ENCODE results near the gene DDB1. TPM values are rescaled to one million over a fixed set of nuclear protein-coding genes. Genes with fewer than 3 reads are reported as not detected.

Gene DDB1
- total and polyA plus RNA-seq, 2 of the 4 experiments (the other 2 are of a cell fraction), result 221 to 412 TPM

DNA sequence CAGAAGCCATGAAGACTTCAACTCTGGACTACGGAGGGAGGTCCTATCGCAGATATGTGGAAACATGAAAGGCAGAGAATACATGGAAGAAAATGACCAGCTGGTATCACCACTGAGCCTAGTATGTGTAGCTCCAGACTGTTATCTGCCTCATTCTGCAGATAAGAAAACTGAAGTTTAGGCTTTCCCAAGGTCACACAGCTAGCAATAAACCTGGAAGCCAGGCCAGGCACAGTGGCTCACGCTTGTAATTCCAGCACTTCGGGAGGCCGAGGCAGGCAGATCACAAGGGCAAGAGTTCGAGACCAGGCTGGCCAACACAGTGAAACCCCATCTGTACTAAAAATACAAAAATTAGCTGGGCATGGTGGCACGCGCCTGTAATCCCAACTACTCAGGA is 22.2 kb downstream of the DDB1 start:
- Histone ChIP-seq H3K56ac (ENCODE audit: extremely low read depth, insufficient read depth, low read length) (no peak overlapping the region), H2BK120ac (ENCODE audit: low read depth, low read length) (no peak overlapping the region), H3K9me3 (ENCODE audit: control insufficient read depth, insufficient read depth, low read length) (no peaks in the 10 kb centered on the region), H4K20me1 (ENCODE audit: insufficient read depth, low read length) (peaks cover 25% of the 10 kb centered on the region; the same call in 1 of the 2 replicates), H3K27ac (ENCODE audit: insufficient read depth, low read length) (no peak overlapping the region), H3K4ac (ENCODE audit: low read depth, low read length) (no peak overlapping the region), H4K91ac (ENCODE audit: insufficient read depth, low read depth, low read length) (no peak overlapping the region), H4K8ac (ENCODE audit: low read depth in 2 of 2, low read length in 2 of 2) (no peak overlapping the region), H3K9ac (ENCODE audit: low read depth, low read length) (no peak overlapping the region), H3K4me2 (ENCODE audit: low read depth, low read length) (no peak overlapping the region), H2AK9ac (replicated peaks; ENCODE audit: low read depth, low read length, poor library complexity) (no peak overlapping the region), H3K36me3 (ENCODE audit: control insufficient read depth, insufficient read depth, low read length) (peaks cover 82% of the 10 kb centered on the region), H3K79me1 (ENCODE audit: low read depth in 1 of 2, low read length in 2 of 2) (peaks cover 25 to 40% of the 10 kb centered on the region in 2 experiments), H2BK5ac (ENCODE audit: low read depth, low read length, poor library complexity, severe bottlenecking) (no peak overlapping the region), H2BK20ac (ENCODE audit: low read depth, low read length) (no peak overlapping the region), H3K27me3 (ENCODE audit: control insufficient read depth, insufficient read depth, low read length) (no peaks in the 10 kb centered on the region), H3K23ac (ENCODE audit: low read depth, low read length) (no peak overlapping the region), H3K14ac (replicated peaks; ENCODE audit: low read depth, low read length) (no peak overlapping the region), H4K5ac (ENCODE audit: low read depth, low read length) (no peak overlapping the region), H3K18ac (ENCODE audit: low read depth, low read length) (no peak overlapping the region), H3K9me1 (ENCODE audit: insufficient read depth, low read length) (no peaks in the 10 kb centered on the region; the same call in 1 of the 2 replicates), H2BK15ac (ENCODE audit: low read depth, low read length) (no peak overlapping the region), H3K4me1 (ENCODE audit: control insufficient read depth, insufficient read depth, low read length) (no peaks in the 10 kb centered on the region), H3K4me3 (ENCODE audit: insufficient read depth, low read depth, low read length) (no peak overlapping the region), H2AFZ (replicated peaks; ENCODE audit: low read length, poor library complexity) (no peak overlapping the region), H2AK5ac (ENCODE audit: low read depth, low read length) (no peak overlapping the region)
- ATAC-seq (ENCODE audit: low read depth) (no peak), DNase-seq (no peak)
- intact Hi-C loops (cut with micrococcal nuclease) (no loop called here), in situ Hi-C loops (cut with MboI; ENCODE audit: low sequenced_read_pairs) (loop anchor here (25.0 kb wide), 1 partner anchor 1698 kb away; the partner anchor contains the start of gene OSBP), dilution Hi-C loops (cut with HindIII; ENCODE audit: low sequenced_read_pairs, unreplicated experiment) (no loop called here)
- ChIA-PET POLR2A (ENCODE audit: unreplicated experiment) (no interaction called here), CTCF (no interaction called here)
- 100% methylated on average over 1 of the region's 8 CpGs; no CpG with 5 or more reads in 1 of the 2 experiments for WGBS, 2 experiments (ENCODE audit: extremely low coverage in 2 of 2, insufficient read length in 1 of 2)
- TF ChIP-seq, protein P1, sequence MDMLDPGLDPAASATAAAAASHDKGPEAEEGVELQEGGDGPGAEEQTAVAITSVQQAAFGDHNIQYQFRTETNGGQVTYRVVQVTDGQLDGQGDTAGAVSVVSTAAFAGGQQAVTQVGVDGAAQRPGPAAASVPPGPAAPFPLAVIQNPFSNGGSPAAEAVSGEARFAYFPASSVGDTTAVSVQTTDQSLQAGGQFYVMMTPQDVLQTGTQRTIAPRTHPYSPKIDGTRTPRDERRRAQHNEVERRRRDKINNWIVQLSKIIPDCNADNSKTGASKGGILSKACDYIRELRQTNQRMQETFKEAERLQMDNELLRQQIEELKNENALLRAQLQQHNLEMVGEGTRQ (IDR thresholded peaks at IDR 0.05; ENCODE audit: low read depth, low read length), result no peak
- TF ChIP-seq MXI1 (IDR thresholded peaks at IDR 0.05; ENCODE audit: borderline replicate concordance, low read depth, low read length) (no peak), POLR2A (IDR thresholded peaks at IDR 0.05; ENCODE audit: low read depth, low read length) (no peak), FOS (IDR thresholded peaks at IDR 0.05; ENCODE audit: low read depth, low read length) (no peak), RFX5 (IDR thresholded peaks at IDR 0.05; ENCODE audit: low read depth, low read length) (no peak), BHLHE40 (IDR thresholded peaks at IDR 0.05; ENCODE audit: low read depth, low read length) (no peak), RAD21 (IDR thresholded peaks at IDR 0.05; ENCODE audit: low read length) (no peak), SMC3 (IDR thresholded peaks at IDR 0.05; ENCODE audit: low read depth, low read length) (no peak), NFE2L2 (IDR thresholded peaks at IDR 0.05; ENCODE audit: low read depth, low read length) (no peak), CHD1 (IDR thresholded peaks at IDR 0.05; ENCODE audit: low read depth, low read length) (no peak), RCOR1 (IDR thresholded peaks at IDR 0.05; ENCODE audit: insufficient replicate concordance, low read length) (no peak), MAFK (IDR thresholded peaks at IDR 0.05; ENCODE audit: low read depth, low read length) (no peak), MAZ (IDR thresholded peaks at IDR 0.05; ENCODE audit: borderline replicate concordance, low read depth, low read length) (no peak)
- TF ChIP-seq, protein P2, sequence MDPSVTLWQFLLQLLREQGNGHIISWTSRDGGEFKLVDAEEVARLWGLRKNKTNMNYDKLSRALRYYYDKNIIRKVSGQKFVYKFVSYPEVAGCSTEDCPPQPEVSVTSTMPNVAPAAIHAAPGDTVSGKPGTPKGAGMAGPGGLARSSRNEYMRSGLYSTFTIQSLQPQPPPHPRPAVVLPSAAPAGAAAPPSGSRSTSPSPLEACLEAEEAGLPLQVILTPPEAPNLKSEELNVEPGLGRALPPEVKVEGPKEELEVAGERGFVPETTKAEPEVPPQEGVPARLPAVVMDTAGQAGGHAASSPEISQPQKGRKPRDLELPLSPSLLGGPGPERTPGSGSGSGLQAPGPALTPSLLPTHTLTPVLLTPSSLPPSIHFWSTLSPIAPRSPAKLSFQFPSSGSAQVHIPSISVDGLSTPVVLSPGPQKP (IDR thresholded peaks at IDR 0.05; ENCODE audit: borderline replicate concordance, low read depth, low read length), result no peak
- TF ChIP-seq, protein P3, sequence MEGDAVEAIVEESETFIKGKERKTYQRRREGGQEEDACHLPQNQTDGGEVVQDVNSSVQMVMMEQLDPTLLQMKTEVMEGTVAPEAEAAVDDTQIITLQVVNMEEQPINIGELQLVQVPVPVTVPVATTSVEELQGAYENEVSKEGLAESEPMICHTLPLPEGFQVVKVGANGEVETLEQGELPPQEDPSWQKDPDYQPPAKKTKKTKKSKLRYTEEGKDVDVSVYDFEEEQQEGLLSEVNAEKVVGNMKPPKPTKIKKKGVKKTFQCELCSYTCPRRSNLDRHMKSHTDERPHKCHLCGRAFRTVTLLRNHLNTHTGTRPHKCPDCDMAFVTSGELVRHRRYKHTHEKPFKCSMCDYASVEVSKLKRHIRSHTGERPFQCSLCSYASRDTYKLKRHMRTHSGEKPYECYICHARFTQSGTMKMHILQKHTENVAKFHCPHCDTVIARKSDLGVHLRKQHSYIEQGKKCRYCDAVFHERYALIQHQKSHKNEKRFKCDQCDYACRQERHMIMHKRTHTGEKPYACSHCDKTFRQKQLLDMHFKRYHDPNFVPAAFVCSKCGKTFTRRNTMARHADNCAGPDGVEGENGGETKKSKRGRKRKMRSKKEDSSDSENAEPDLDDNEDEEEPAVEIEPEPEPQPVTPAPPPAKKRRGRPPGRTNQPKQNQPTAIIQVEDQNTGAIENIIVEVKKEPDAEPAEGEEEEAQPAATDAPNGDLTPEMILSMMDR (conservative IDR thresholded peaks at IDR 0.05; ENCODE audit: low read depth, low read length), result no peak
- no TSS peak for BruUV-seq (replicated peaks)
